Ovary (tissue), 9 donors: ENCODE data around the gene NFIL3. TPM values are rescaled to one million over a fixed set of nuclear protein-coding genes. Genes with fewer than 3 reads are reported as not detected.

Source experiments
- DNase-seq, 5 donors: peaks; one replicate each; pipeline ENCODE4 v3.0.0-alpha.2; 2019 to 2020
- H3K27ac ChIP-seq, 2 donors: fragments of 200-600 bp; one replicate each; pipeline versions ENCODE4 v1.5.1 to v1.8.0; 2019 to 2022
- H3K27me3 ChIP-seq: fragments of 200-600 bp; one replicate; pipeline ENCODE4 v1.8.0; 2022
- H3K36me3 ChIP-seq: fragments of 200-600 bp; sonication (generic); one replicate; pipeline ENCODE4 v1.5.1; 2019
- H3K4me1 ChIP-seq: one replicate; pipeline ENCODE4 v1.8.1; 2013; ENCODE audit warnings: mild to moderate bottlenecking, moderate library complexity; ENCODE audit not compliant: insufficient read depth
- H3K4me3 ChIP-seq: fragments of 200-600 bp; sonication (generic); one replicate; pipeline ENCODE4 v1.5.1; 2017
- H3K9me3 ChIP-seq, 2 donors: fragments of 200-600 bp in 1 of 2; sonication (generic) in 1 of 2; one replicate each; pipeline versions ENCODE4 v1.5.1 to v1.8.1; 2013 to 2019; ENCODE audit warnings: mild to moderate bottlenecking in 1 of 2, moderate library complexity in 1 of 2
- CTCF ChIP-seq, 3 donors: fragments of 450-650 bp in 2 of 3; fragments of 200-600 bp in 1 of 3; IDR thresholded peaks; one replicate each; pipeline versions ENCODE4 v1.5.1 to v1.8.0; 2016 to 2022; ENCODE audit warnings: antibody characterized with exemption in 3 of 3, mild to moderate bottlenecking in 1 of 3
- EP300 ChIP-seq: sonication (generic); formaldehyde crosslinking; IDR thresholded peaks from one replicate; pipeline ENCODE4 v1.6.1; 2017; ENCODE audit warnings: antibody characterized with exemption
- POLR2A ChIP-seq: fragments of 450-650 bp; IDR thresholded peaks from one replicate; pipeline ENCODE4 v1.6.1; 2017; ENCODE audit warnings: antibody characterized with exemption, mild to moderate bottlenecking, moderate library complexity
- WGBS, 3 donors: extraction: QIAGEN DNeasy Blood & Tissue Kit in 1 of 3; methylation state at CpG; one replicate each; pipeline versions ENCODE4 v1.1.5 to v1.1.7; 2013 to 2017; 5-methylcytosine and 5-hydroxymethylcytosine counted together
- intact Hi-C, 4 donors: fragments of 100-400 bp; cut with DNase I; formaldehyde crosslinking; loops; one replicate each; pipeline versions ENCODE4 v1.11.0 to v1.15.1; 2022 to 2023
- polyA plus RNA-seq, 2 donors: library from polyadenylated mRNA; stranded (reverse); fragments of 200-250 nt in 1 of 2; fragments of 350-450 nt in 1 of 2; fragmentation: Illumina TruSeq in 1 of 2; extraction: RNeasy Lipid Tissue Mini Kit (QIAGEN cat#74804) in 1 of 2; gene quantifications; one replicate each; pipeline ENCODE4 v1.2.3, GENCODE V29; 2013 to 2014
- total RNA-seq, 7 donors: library from RNA; depleted of rRNA in 2 of 7; stranded (reverse); fragments of >200 nt in 2 of 7; fragmentation: NEBNext Ultra II Directional in 3 of 7; extraction: Animal tissue kit (Norgen Biotek cat#: 25700) in 3 of 7; gene quantifications; one replicate each; pipeline versions ENCODE4 v1.1.0 to v1.2.4, GENCODE V29; 2016 to 2023
- donor health status: DM: no; HTN: no; CAD: no; lungs with moderate emphysema.
- donor health status: DM: no; HTN: no; CAD: no.
- donor health status: Bipolar disorder and iron deficiency.
- donor health status: DM: yes; HTN: yes; CAD: no.
- donor health status: DM: no; HTN: no; CAD: no.
- donor health status: DM: yes; HTN: yes; CAD: no.

The NFIL3 gene
- total and polyA plus RNA-seq, 9 donors, result 31.8 to 87.0 (median 45.7) TPM

GRCh38 chr9:91359734-91360470 is 63.7 kb downstream of the NFIL3 start:
- no peaks in the 10 kb centered on the region for H3K27me3 ChIP-seq
- no peaks in the 10 kb centered on the region for H3K36me3 ChIP-seq
- peaks cover 3% of the 10 kb centered on the region for H3K4me1 ChIP-seq
- no peaks in the 10 kb centered on the region for H3K9me3 ChIP-seq
- TF ChIP-seq POLR2A, result no peak
- TF ChIP-seq EP300, result no peak
- no peak for TF ChIP-seq CTCF (IDR thresholded peaks at IDR 0.05)
- no peak overlapping the region for H3K27ac ChIP-seq
- 73 to 75% (median 74%) methylated on average over 7 of the region's 7 CpGs for WGBS, 3 donors
- H3K4me3 ChIP-seq, result peak overlapping the region; percentile 100
- no peak for DNase-seq
- intact Hi-C loops, result loop anchor here in 1 of 4 donors (5.0 kb wide), 1 partner anchor 62 kb away; the partner anchor contains the start of gene NFIL3

- H3K27me3 ChIP-seq, result no peaks in the 10 kb centered on the region
- 71 to 75% (median 74%) methylated on average over 2 of the region's 2 CpGs for WGBS, 3 donors
- intact Hi-C loops, result no loop called here
Observed at GRCh38 chr9:91359083-91359482, 64.5 kb downstream of the NFIL3 start.

More at GRCh38 chr9:91359083-91359482, 64.5 kb downstream of the NFIL3 start:
- DNase-seq, result no peak
- Histone ChIP-seq H3K4me1 (peaks cover 3% of the 10 kb centered on the region), H3K4me3 (no peak overlapping the region), H3K27ac (no peak overlapping the region), H3K36me3 (no peaks in the 10 kb centered on the region), H3K9me3 (no peaks in the 10 kb centered on the region)
- no peak for TF ChIP-seq EP300
- TF ChIP-seq CTCF (IDR thresholded peaks at IDR 0.05), result no peak
- TF ChIP-seq POLR2A, result no peak

Other genes with a start within 250 kb of the NFIL3 start
- gene AUH, start 61.9 kb downstream of the NFIL3 start, total RNA-seq, result 10 to 100 TPM; 12.0 to 48.5 (median 23.2) TPM
- 10 to 100 TPM; 15.6 to 18.2 TPM for gene AUH, start 61.9 kb downstream of the NFIL3 start, polyA plus RNA-seq